ENCODE results near the gene LRIG1.

GRCh38 chr3:66392512-66392911 is 108.3 kb downstream of the LRIG1 start:
- TF ChIP-seq CTCF (IDR thresholded peaks at IDR 0.05; ENCODE audit: low read length) (no peak), EZH2 (optimal IDR thresholded peaks at IDR 0.05; ENCODE audit: low read depth, low read length) (no peak), EZH2phosphoT487 (IDR thresholded peaks at IDR 0.05; ENCODE audit: low read length) (no peak)

All from MM.1S (cell line).